HG02973 (cell line): ENCODE data around the gene MAN1B1.
A peak's percentile ranks its signal among the peaks of the same experiment; 100 is the strongest.
"Not testable (repeated sequence)": the region's sequence is repeated elsewhere in the genome, so short reads cannot be mapped to it uniquely, and the experiment has no call there.

ENCODE experiments used
- ATAC-seq: cut with Tn5 transposase; IDR thresholded peaks from one replicate; pipeline ENCODE4 v1.9.1; 2021; ENCODE audit warnings: moderate library complexity; ENCODE audit not compliant: unreplicated experiment

MAN1B1 gene

GRCh38 chr9:137052293-137052692 is 34.5 kb upstream of the MAN1B1 start:
- no peak for ATAC-seq

GRCh38 chr9:137052998-137053943 is 33.5 kb upstream of the MAN1B1 start:
- ATAC-seq, result no peak

- no peak for ATAC-seq
Observed at GRCh38 chr9:137053944-137054931, 32.5 kb upstream of the MAN1B1 start, which contains the start of gene ENTPD2. Gene ENTPD2, minus strand, starts transcription at chr9:137054061. Its CDS starts 64 bp downstream, at chr9:137053997.

GRCh38 chr9:137054932-137055384 is 31.8 kb upstream of the MAN1B1 start:
- ATAC-seq, result no peak

- ATAC-seq, result no peak
Observed at GRCh38 chr9:137055385-137056364, 31.1 kb upstream of the MAN1B1 start.

- no peak for ATAC-seq
Observed at GRCh38 chr9:137056739-137057415, 29.9 kb upstream of the MAN1B1 start.

- ATAC-seq, result no peak
Observed at GRCh38 chr9:137057545-137057944, 29.2 kb upstream of the MAN1B1 start.

- ATAC-seq, result no peak
Observed at GRCh38 chr9:137058521-137059234, 28.1 kb upstream of the MAN1B1 start.

- ATAC-seq, result no peak
Observed at GRCh38 chr9:137062384-137062783, 24.4 kb upstream of the MAN1B1 start.

GRCh38 chr9:137062798-137063197 is 24.0 kb upstream of the MAN1B1 start:
- ATAC-seq, result not testable (repeated sequence)

- no peak for ATAC-seq
Observed at GRCh38 chr9:137063311-137064026, 23.3 kb upstream of the MAN1B1 start.

GRCh38 chr9:137064027-137064879 is 22.5 kb upstream of the MAN1B1 start:
- ATAC-seq, result no peak

GRCh38 chr9:137064880-137065164 is 22.0 kb upstream of the MAN1B1 start:
- ATAC-seq, result no peak

- no peak for ATAC-seq
Observed at GRCh38 chr9:137065336-137065967, 21.3 kb upstream of the MAN1B1 start.

- no peak for ATAC-seq
Observed at GRCh38 chr9:137066096-137066861, 20.5 kb upstream of the MAN1B1 start.

GRCh38 chr9:137067860-137068538 is 18.8 kb upstream of the MAN1B1 start:
- peak; percentile 30 for ATAC-seq
